ENCODE data around the gene MTHFS. TPM values are rescaled to one million over a fixed set of nuclear protein-coding genes. Genes with fewer than 3 reads are reported as not detected.
A peak's percentile ranks its signal among the peaks of the same experiment; 100 is the strongest.

The MTHFS gene
- total and polyA plus RNA-seq, 2 experiments from 2014 or later = 17.4 to 38.2 TPM

DNA sequence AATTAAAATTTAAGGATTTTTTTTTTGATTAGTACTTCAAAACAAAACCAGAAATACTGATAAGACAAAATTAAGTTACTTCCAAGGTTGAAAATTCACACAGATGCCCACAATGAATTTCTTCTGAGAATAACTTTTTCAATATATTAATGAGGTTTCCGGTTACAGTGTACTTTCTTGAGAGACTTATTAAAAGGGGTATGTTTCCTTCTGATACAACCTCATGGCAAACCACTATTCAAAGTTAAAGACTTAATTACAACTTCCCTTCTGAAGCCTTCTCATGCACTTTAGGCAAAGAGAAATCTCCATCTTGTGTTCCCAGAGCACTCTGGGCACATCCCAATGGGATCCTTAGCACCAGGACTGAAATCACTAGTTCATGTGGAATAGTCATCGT lies 36.2 kb downstream of the MTHFS start:
- Histone ChIP-seq H2AFZ (no peak overlapping the region), H3K79me2 (ENCODE audit: insufficient read depth) (no peaks in the 10 kb centered on the region), H3K27ac (no peak overlapping the region), H4K20me1 (ENCODE audit: insufficient read depth) (no peaks in the 10 kb centered on the region), H3K4me1 (ENCODE audit: insufficient read depth) (peaks cover 16% of the 10 kb centered on the region), H3K4me2 (ENCODE audit: unreplicated experiment) (no peak overlapping the region), H3K9me2 (ENCODE audit: insufficient read depth) (no peaks in the 10 kb centered on the region), H3K4me3 (no peak overlapping the region), H3K27me3 (replicated peaks; ENCODE audit: insufficient read depth) (no peaks in the 10 kb centered on the region), H3K9ac (no peak overlapping the region), H3K9me3 (ENCODE audit: low read depth) (no peaks in the 10 kb centered on the region), H3F3A (ENCODE audit: insufficient read depth) (0 out of 2 replicates have a peak, but pooled peaks cover 5% of the 10 kb centered on the region), H3K36me3 (ENCODE audit: low read depth) (no peaks in the 10 kb centered on the region)
- in situ Hi-C loops (cut with MboI) = no loop called here
- 94 to 97% methylated on average over 2 of the region's 2 CpGs for WGBS, 2 experiments (ENCODE audit: low coverage in 1 of 2, low lambda C conversion rate in 2 of 2, missing lambda C conversion rate in 2 of 2)
- TF ChIP-seq EZH2phosphoT487 (IDR thresholded peaks at IDR 0.05; ENCODE audit: insufficient read depth, low read depth) (no peak), EZH2 (IDR thresholded peaks at IDR 0.05; ENCODE audit: insufficient read depth, poor library complexity, severe bottlenecking) (no peak)
- no peak for DNase-seq

DNA sequence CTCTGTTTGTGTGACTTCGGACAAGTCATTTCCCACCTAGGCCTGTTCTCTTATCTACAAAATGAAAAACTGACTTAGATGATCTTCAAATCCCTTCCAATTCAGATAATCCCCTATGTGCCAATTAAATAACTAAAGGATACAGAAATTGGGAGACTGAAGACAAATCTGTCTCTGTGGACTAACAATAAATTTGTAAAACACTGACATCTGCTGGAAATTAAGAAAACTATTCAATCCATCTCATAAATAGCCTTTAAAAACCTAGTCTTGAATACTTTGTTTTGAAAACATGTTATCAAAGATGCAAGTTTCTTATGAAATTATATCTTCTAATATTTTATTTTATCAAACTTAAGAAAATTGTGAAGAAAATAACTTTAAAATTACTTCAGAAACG lies 38.3 kb downstream of the MTHFS start:
- TF ChIP-seq EZH2 (IDR thresholded peaks at IDR 0.05; ENCODE audit: insufficient read depth, poor library complexity, severe bottlenecking) = no peak
- no peak for TF ChIP-seq EZH2phosphoT487 (IDR thresholded peaks at IDR 0.05; ENCODE audit: insufficient read depth, low read depth)

DNA sequence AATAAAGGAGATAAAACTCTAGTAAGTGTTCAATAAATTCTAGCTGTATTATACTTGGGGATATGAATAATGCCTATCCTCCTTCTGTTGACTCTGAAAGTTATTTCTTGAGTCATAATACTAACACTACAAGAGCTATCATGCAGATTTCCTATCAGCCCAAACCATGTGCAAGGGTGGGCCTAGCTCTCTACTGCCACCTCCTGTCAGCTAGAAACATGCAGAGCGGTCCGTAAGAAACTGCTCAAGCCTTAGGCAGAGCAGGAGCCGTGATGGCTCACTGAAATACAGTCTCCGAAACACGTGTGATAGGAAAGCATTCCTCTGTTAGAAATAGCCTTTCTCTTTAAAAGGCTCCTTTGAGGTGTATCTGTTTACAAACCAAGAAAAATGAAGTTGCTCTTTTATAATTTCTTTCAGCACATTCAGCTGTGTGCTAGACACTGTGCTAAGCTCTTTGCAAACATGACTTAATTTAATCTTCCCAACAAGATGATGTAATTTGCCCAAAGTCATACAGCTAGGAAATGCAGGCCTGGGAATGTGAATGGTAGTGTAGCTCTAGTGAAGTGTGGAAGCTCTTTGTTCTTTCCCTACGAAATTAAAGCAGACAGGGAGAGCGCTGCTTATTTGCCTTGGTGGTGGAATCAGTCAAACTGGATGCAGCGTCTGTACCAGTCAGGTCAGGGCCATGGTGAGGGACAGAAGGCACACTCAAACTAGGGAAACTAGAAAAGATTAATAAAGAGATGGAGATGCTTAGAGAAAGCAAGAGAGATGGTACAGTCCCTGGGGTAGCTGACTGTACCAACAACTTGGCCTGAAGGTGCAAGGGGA lies 43.1 kb downstream of the MTHFS start:
- Histone ChIP-seq H3K4me2 (ENCODE audit: unreplicated experiment) (no peak overlapping the region), H3K9me2 (ENCODE audit: insufficient read depth) (no peaks in the 10 kb centered on the region), H3K79me2 (ENCODE audit: insufficient read depth) (no peaks in the 10 kb centered on the region), H4K20me1 (ENCODE audit: insufficient read depth) (no peaks in the 10 kb centered on the region), H3K9me3 (ENCODE audit: low read depth) (no peaks in the 10 kb centered on the region), H3K4me1 (ENCODE audit: insufficient read depth) (peaks cover 4% of the 10 kb centered on the region; the same call in 1 of the 2 replicates), H3K36me3 (ENCODE audit: low read depth) (no peaks in the 10 kb centered on the region), H3K27me3 (replicated peaks; ENCODE audit: insufficient read depth) (no peaks in the 10 kb centered on the region), H3F3A (ENCODE audit: insufficient read depth) (0 out of 2 replicates have a peak, but pooled peaks cover 6% of the 10 kb centered on the region), H3K27ac (no peak overlapping the region), H3K9ac (no peak overlapping the region), H3K4me3 (no peak overlapping the region), H2AFZ (peak overlapping the region; percentile 60)
- in situ Hi-C loops (cut with MboI) = no loop called here
- WGBS, 2 experiments (ENCODE audit: low coverage in 1 of 2, low lambda C conversion rate in 2 of 2, missing lambda C conversion rate in 2 of 2) = 39 to 40% methylated on average over 8 of the region's 8 CpGs
- DNase-seq = peak; percentile 89
- TF ChIP-seq EZH2phosphoT487 (IDR thresholded peaks at IDR 0.05; ENCODE audit: insufficient read depth, low read depth) (no peak), EZH2 (IDR thresholded peaks at IDR 0.05; ENCODE audit: insufficient read depth, poor library complexity, severe bottlenecking) (no peak)

More for the DNA sequence above, 38.3 kb downstream of the MTHFS start:
- Histone ChIP-seq H3K27ac (no peak overlapping the region), H3K79me2 (ENCODE audit: insufficient read depth) (no peaks in the 10 kb centered on the region), H3K27me3 (replicated peaks; ENCODE audit: insufficient read depth) (no peaks in the 10 kb centered on the region), H3K36me3 (ENCODE audit: low read depth) (no peaks in the 10 kb centered on the region), H3K9me2 (ENCODE audit: insufficient read depth) (no peaks in the 10 kb centered on the region), H3K4me1 (ENCODE audit: insufficient read depth) (0 out of 2 replicates have a peak, but pooled peaks cover 4% of the 10 kb centered on the region), H3K4me3 (no peak overlapping the region), H3K4me2 (ENCODE audit: unreplicated experiment) (no peak overlapping the region), H3F3A (ENCODE audit: insufficient read depth) (no peaks in the 10 kb centered on the region), H3K9me3 (ENCODE audit: low read depth) (no peaks in the 10 kb centered on the region), H2AFZ (no peak overlapping the region), H4K20me1 (ENCODE audit: insufficient read depth) (no peaks in the 10 kb centered on the region), H3K9ac (no peak overlapping the region)
- 93 to 94% methylated on average over 2 of the region's 2 CpGs for WGBS, 2 experiments (ENCODE audit: low coverage in 1 of 2, low lambda C conversion rate in 2 of 2, missing lambda C conversion rate in 2 of 2)
- DNase-seq = peak; percentile 31
- in situ Hi-C loops (cut with MboI) = no loop called here

DNA sequence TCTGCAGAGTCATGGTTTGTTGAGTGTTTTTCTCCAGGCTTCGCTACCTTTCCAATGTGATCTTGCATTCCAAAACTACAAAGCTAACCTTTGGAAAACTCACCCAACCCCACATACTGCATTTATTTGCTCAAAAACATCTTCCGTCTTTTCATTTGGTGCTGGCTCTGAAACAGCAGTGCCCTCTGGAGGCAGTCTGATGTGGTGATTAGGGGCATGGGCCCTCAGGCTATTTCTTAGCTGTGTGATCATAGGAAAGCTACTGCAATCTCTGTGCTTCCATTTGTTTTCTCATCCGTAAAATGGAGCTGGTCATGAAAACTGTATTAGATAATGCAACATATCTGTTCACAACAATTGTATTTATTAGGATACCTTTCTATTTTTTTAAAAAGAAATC lies 47.0 kb downstream of the MTHFS start:
- Histone ChIP-seq H3K4me3 (no peak overlapping the region), H3K4me1 (ENCODE audit: insufficient read depth) (peaks cover 4% of the 10 kb centered on the region; the same call in 1 of the 2 replicates), H3K79me2 (ENCODE audit: insufficient read depth) (no peaks in the 10 kb centered on the region), H3K9ac (no peak overlapping the region), H3K27ac (no peak overlapping the region), H3F3A (ENCODE audit: insufficient read depth) (0 out of 2 replicates have a peak, but pooled peaks cover 6% of the 10 kb centered on the region), H3K4me2 (ENCODE audit: unreplicated experiment) (no peak overlapping the region), H2AFZ (no peak overlapping the region), H4K20me1 (ENCODE audit: insufficient read depth) (no peaks in the 10 kb centered on the region), H3K9me2 (ENCODE audit: insufficient read depth) (no peaks in the 10 kb centered on the region), H3K9me3 (ENCODE audit: low read depth) (no peaks in the 10 kb centered on the region), H3K36me3 (ENCODE audit: low read depth) (peaks cover 5% of the 10 kb centered on the region; the same call in 1 of the 2 replicates), H3K27me3 (replicated peaks; ENCODE audit: insufficient read depth) (no peaks in the 10 kb centered on the region)
- in situ Hi-C loops (cut with MboI) = loop anchor here (10.0 kb wide), 1 partner anchor 255 kb away; no protein-coding TSS in a partner anchor
- DNase-seq = peak; percentile 77
- TF ChIP-seq EZH2 (IDR thresholded peaks at IDR 0.05; ENCODE audit: insufficient read depth, poor library complexity, severe bottlenecking) (no peak), EZH2phosphoT487 (IDR thresholded peaks at IDR 0.05; ENCODE audit: insufficient read depth, low read depth) (no peak)
- 64 to 65% methylated on average over 3 of the region's 3 CpGs for WGBS, 2 experiments (ENCODE audit: low coverage in 1 of 2, low lambda C conversion rate in 2 of 2, missing lambda C conversion rate in 2 of 2)
